PC-9 (cell line): ENCODE results near the gene AK5. TPM values are rescaled to one million over a fixed set of nuclear protein-coding genes. Genes with fewer than 3 reads are reported as not detected.

Experiments used
- BruUV-seq: library from RNA; stranded (reverse); fragments of 400-500 nt; replicated peaks from 2 replicates; lab custom pipeline; 2021; lab: Mats Ljungman, UMichigan
- CTCF ChIA-PET: fragments of 300-600 bp; sonication (Branson Sonifier 250); formaldehyde crosslinking; loops from one replicate; lab custom pipeline; 2022; ENCODE audit warnings: antibody characterized with exemption; lab: Charles Lee
- POLR2A ChIA-PET: fragments of 300-600 bp; sonication (Branson Sonifier 250); formaldehyde crosslinking; loops from one replicate; lab custom pipeline; 2022; ENCODE audit warnings: antibody characterized with exemption; ENCODE audit not compliant: unreplicated experiment; lab: Charles Lee
- DNase-seq, 2 experiments: peaks; one replicate each; pipeline versions ENCODE4 v3.0.0 to v3.0.0-alpha.2; 2015 to 2022; ENCODE audit warnings: mixed read lengths in 1 of 2
- H2AFZ ChIP-seq: fragments of 200-600 bp; sonication (generic); 2 replicates; pipeline ENCODE4 v1.8.1; 2017; ENCODE audit warnings: antibody characterized with exemption
- H3F3A ChIP-seq: fragments of 200-600 bp; sonication (generic); 2 replicates; pipeline ENCODE4 v1.8.1; 2017; ENCODE audit warnings: antibody characterized with exemption, mild to moderate bottlenecking, low read depth; ENCODE audit not compliant: insufficient read depth
- H3K27ac ChIP-seq: fragments of 200-600 bp; sonication (generic); 2 replicates; pipeline ENCODE4 v1.6.1; 2016; ENCODE audit warnings: mixed run types
- H3K27me3 ChIP-seq: fragments of 200-600 bp; sonication (generic); 2 replicates; pipeline ENCODE4 v1.6.1; 2016; ENCODE audit warnings: low read depth, mixed run types; ENCODE audit not compliant: insufficient read depth
- H3K36me3 ChIP-seq: fragments of 200-600 bp; sonication (generic); 2 replicates; pipeline ENCODE4 v1.6.1; 2016; ENCODE audit warnings: low read depth, mixed run types
- H3K4me1 ChIP-seq: fragments of 200-600 bp; sonication (generic); replicated peaks from 2 replicates; pipeline ENCODE4 v1.6.1; 2016; ENCODE audit warnings: mixed run types; ENCODE audit not compliant: insufficient read depth
- H3K4me2 ChIP-seq: fragments of 200-600 bp; sonication (generic); 2 replicates; pipeline ENCODE4 v1.6.1; 2017; ENCODE audit warnings: mixed run types
- H3K4me3 ChIP-seq: fragments of 200-600 bp; sonication (generic); 2 replicates; pipeline ENCODE4 v1.6.1; 2016; ENCODE audit warnings: mixed run types
- H3K79me2 ChIP-seq: fragments of 200-600 bp; sonication (generic); 2 replicates; pipeline ENCODE4 v1.6.1; 2017; ENCODE audit warnings: low read depth, mixed run types
- H3K9me2 ChIP-seq: fragments of 200-600 bp; sonication (generic); 2 replicates; pipeline ENCODE4 v1.8.1; 2017; ENCODE audit warnings: mild to moderate bottlenecking; ENCODE audit not compliant: insufficient read depth
- H3K9me3 ChIP-seq: fragments of 200-600 bp; sonication (generic); 2 replicates; pipeline ENCODE4 v1.8.1; 2016; ENCODE audit warnings: low read depth; ENCODE audit not compliant: insufficient read depth
- H4K20me1 ChIP-seq: fragments of 200-600 bp; sonication (generic); 2 replicates; pipeline ENCODE4 v1.8.1; 2017; ENCODE audit not compliant: insufficient read depth
- CTCF ChIP-seq: fragments of 200-600 bp; sonication (generic); conservative IDR thresholded peaks from 2 replicates; pipeline ENCODE4 v1.6.1; 2017; ENCODE audit warnings: mixed run types, antibody characterized with exemption, mild to moderate bottlenecking, moderate library complexity
- EZH2 ChIP-seq: fragments of 200-600 bp; sonication (generic); IDR thresholded peaks from 2 replicates; pipeline ENCODE4 v1.8.0; 2017; ENCODE audit warnings: antibody characterized with exemption, low read depth
- intact Hi-C: fragments of 100-400 bp; cut with micrococcal nuclease; formaldehyde crosslinking; loops from one replicate; pipeline ENCODE4 v1.10.0; 2022; ENCODE audit not compliant: unreplicated experiment
- total RNA-seq: library from RNA; stranded (reverse); gene quantifications from 2 replicates; pipeline ENCODE4 v1.2.3, GENCODE V29; 2021

Gene AK5
- total RNA-seq, 1 experiment from 2014 or later = 1.2 TPM

- DNase-seq = peak in 1 of 2 experiments; percentile 89
- Histone ChIP-seq H3K79me2 (no peaks in the 10 kb centered on the region), H4K20me1 (no peaks in the 10 kb centered on the region), H2AFZ (peak overlapping the region; percentile 6; the same call in 1 of the 2 replicates), H3K27ac (peak overlapping the region; percentile 85), H3K36me3 (no peaks in the 10 kb centered on the region), H3K9me2 (no peaks in the 10 kb centered on the region), H3F3A (peaks cover 47% of the 10 kb centered on the region), H3K27me3 (no peaks in the 10 kb centered on the region), H3K4me3 (peak overlapping the region; percentile 15; the same call in 1 of the 2 replicates), H3K9me3 (no peaks in the 10 kb centered on the region), H3K4me1 (peaks cover 80% of the 10 kb centered on the region), H3K4me2 (peak overlapping the region; percentile 63)
- ChIA-PET CTCF (no interaction called here), POLR2A (interaction anchor here (0.6 kb wide), 1 partner anchor 65 kb away, joined by 3 read pairs; no protein-coding TSS in a partner anchor)
- intact Hi-C loops = no loop called here
- TF ChIP-seq EZH2 = no peak
- TF ChIP-seq CTCF = no peak
- no TSS peak for BruUV-seq
Observed at GRCh38 chr1:77540501-77541161, 258.8 kb downstream of the AK5 start.

GRCh38 chr1:77541162-77541545 lies 259.3 kb downstream of the AK5 start:
- no peaks in the 10 kb centered on the region for H3K9me2 ChIP-seq
- DNase-seq = no peak
- no peaks in the 10 kb centered on the region for H3K79me2 ChIP-seq
- no peaks in the 10 kb centered on the region for H3K9me3 ChIP-seq
- no peaks in the 10 kb centered on the region for H4K20me1 ChIP-seq
- no TSS peak for BruUV-seq
- POLR2A ChIA-PET = interaction anchor here (0.6 kb wide), 1 partner anchor 64 kb away, joined by 3 read pairs; no protein-coding TSS in a partner anchor
- peak overlapping the region; percentile 63 for H3K4me2 ChIP-seq
- peak overlapping the region; percentile 15; the same call in 1 of the 2 replicates for H3K4me3 ChIP-seq
- no peak overlapping the region for H2AFZ ChIP-seq
- peaks cover 45% of the 10 kb centered on the region for H3F3A ChIP-seq
- CTCF ChIA-PET = no interaction called here
- H3K27me3 ChIP-seq = no peaks in the 10 kb centered on the region
- H3K36me3 ChIP-seq = no peaks in the 10 kb centered on the region
- no peak for TF ChIP-seq CTCF
- TF ChIP-seq EZH2 = no peak
- intact Hi-C loops = no loop called here
- H3K27ac ChIP-seq = peak overlapping the region; percentile 85
- H3K4me1 ChIP-seq = peaks cover 79% of the 10 kb centered on the region

GRCh38 chr1:77542813-77543420 lies 261.1 kb downstream of the AK5 start:
- Histone ChIP-seq H3K79me2 (no peaks in the 10 kb centered on the region), H4K20me1 (no peaks in the 10 kb centered on the region), H3K27me3 (no peaks in the 10 kb centered on the region), H3K4me2 (no peak overlapping the region), H3K9me3 (no peaks in the 10 kb centered on the region), H3K4me1 (peaks cover 62% of the 10 kb centered on the region), H3F3A (peaks cover 40% of the 10 kb centered on the region), H2AFZ (no peak overlapping the region), H3K27ac (no peak overlapping the region), H3K9me2 (no peaks in the 10 kb centered on the region), H3K4me3 (no peak overlapping the region), H3K36me3 (no peaks in the 10 kb centered on the region)
- intact Hi-C loops = no loop called here
- ChIA-PET POLR2A (interaction anchor here (0.9 kb wide), 1 partner anchor 214 kb away, joined by 7 read pairs; no protein-coding TSS in a partner anchor), CTCF (no interaction called here)
- DNase-seq = no peak
- BruUV-seq = no TSS peak
- no peak for TF ChIP-seq EZH2
- no peak for TF ChIP-seq CTCF
